K562 (cell line): ENCODE data around the gene PFN3.

Experiments
- JUNB ChIP-seq: fragments of 450-650 bp; formaldehyde crosslinking; conservative IDR thresholded peaks from 2 replicates; pipeline ENCODE4 v1.4.0; 2020; ENCODE audit warnings: mild to moderate bottlenecking
- RAD21 ChIP-seq, 2 experiments: fragments of 250-450 bp in 1 of 2; fragments of 450-650 bp in 1 of 2; sonication (Bioruptor Pico) in 1 of 2; formaldehyde crosslinking in 1 of 2; IDR thresholded peaks in 1 of 2; conservative IDR thresholded peaks in 1 of 2; 2 replicates each; pipeline versions ENCODE4 v1.4.0 to v1.8.0; 2020 to 2022; ENCODE audit warnings: mild to moderate bottlenecking in 2 of 2, moderate library complexity in 1 of 2
- SIN3A ChIP-seq, 2 experiments: fragments of 150-350 bp in 1 of 2; IDR thresholded peaks; 2 replicates each; pipeline ENCODE4 v1.6.1; 2011 to 2016; ENCODE audit warnings: borderline replicate concordance in 2 of 2, low read depth in 2 of 2, low read length in 2 of 2, mild to moderate bottlenecking in 2 of 2, moderate library complexity in 2 of 2; ENCODE audit not compliant: control insufficient read depth in 1 of 2
- SMC3 ChIP-seq: conservative IDR thresholded peaks from 2 replicates; pipeline ENCODE4 v1.6.1; 2011; ENCODE audit warnings: low read depth, low read length, improper control_type of control experiment; ENCODE audit not compliant: insufficient read depth
- SP1 ChIP-seq: sonication (generic); formaldehyde crosslinking; IDR thresholded peaks from 2 replicates; pipeline ENCODE4 v1.8.1; 2022; ENCODE audit warnings: mild to moderate bottlenecking, missing genetic modification reagents
- SRF ChIP-seq, 2 experiments: fragments of 250-450, 450-650 bp in 1 of 2; sonication (Bioruptor Pico) in 1 of 2; sonication (generic) in 1 of 2; formaldehyde crosslinking; IDR thresholded peaks; 2 replicates each; pipeline versions ENCODE4 v1.5.0 to v1.5.1; 2020 to 2022; ENCODE audit warnings: mild to moderate bottlenecking in 1 of 2, missing genetic modification reagents in 1 of 2
- YY1 ChIP-seq, 3 experiments: IDR thresholded peaks; 2 replicates each; pipeline ENCODE4 v1.6.1; 2011; ENCODE audit warnings: low read length in 2 of 3, mild to moderate bottlenecking in 2 of 3, moderate library complexity in 2 of 3, borderline replicate concordance in 1 of 3, control low read depth in 1 of 3, low read depth in 1 of 3; ENCODE audit not compliant: insufficient read depth in 3 of 3, insufficient replicate concordance in 2 of 3, control insufficient read depth in 1 of 3, insufficient read length in 1 of 3; ENCODE audit errors: extremely low read depth in 1 of 3
- ZFP1 ChIP-seq: fragments of 450-650 bp; formaldehyde crosslinking; IDR thresholded peaks from 2 replicates; pipeline ENCODE4 v1.4.0; 2020; ENCODE audit warnings: mild to moderate bottlenecking, mixed read lengths
- ZFX ChIP-seq: sonication (generic); formaldehyde crosslinking; IDR thresholded peaks from 2 replicates; pipeline ENCODE4 v1.8.0; 2022; ENCODE audit warnings: mild to moderate bottlenecking, missing genetic modification reagents, moderate library complexity
- ZKSCAN1 ChIP-seq: fragments of 150-350 bp; IDR thresholded peaks from 2 replicates; pipeline ENCODE4 v1.6.1; 2016; ENCODE audit warnings: low read depth, low read length
- ZNF274 ChIP-seq: IDR thresholded peaks from 2 replicates; pipeline ENCODE4 v1.6.1; 2011; ENCODE audit warnings: low read depth, mild to moderate bottlenecking, low read length, moderate library complexity, borderline replicate concordance
- TF ChIP-seq, protein P1 (sequence below): sonication (generic); formaldehyde crosslinking; IDR thresholded peaks from 2 replicates; pipeline ENCODE4 v1.8.0; 2022; ENCODE audit warnings: mild to moderate bottlenecking, missing genetic modification reagents
- TF ChIP-seq, protein P2 (sequence below): sonication (generic); formaldehyde crosslinking; IDR thresholded peaks from 2 replicates; pipeline ENCODE4 v1.8.1; 2023; ENCODE audit warnings: mild to moderate bottlenecking, missing genetic modification reagents

DNA sequence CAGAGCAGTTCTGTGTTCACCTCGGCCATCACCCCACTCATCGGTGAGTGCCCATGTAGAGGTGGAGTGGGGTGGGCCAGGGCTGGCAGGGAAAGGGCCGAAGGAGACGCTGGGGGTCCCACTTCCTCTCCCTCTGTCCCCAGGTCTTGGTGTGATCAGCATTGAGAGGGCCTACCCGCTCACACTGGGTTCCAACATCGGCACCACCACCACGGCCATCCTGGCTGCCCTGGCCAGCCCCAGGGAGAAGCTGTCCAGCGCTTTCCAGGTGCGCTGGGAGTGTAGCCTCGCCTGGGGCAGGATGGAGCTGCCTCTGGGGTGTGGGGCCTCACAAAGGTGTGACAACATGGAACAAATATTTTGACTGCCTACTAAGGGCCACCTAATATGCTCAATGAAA is 3.7 kb downstream of the PFN3 start:
- TF ChIP-seq JUNB (CRISPR knock-in tag) (no peak), ZNF274 (no peak), RAD21 (CRISPR knock-in tag; conservative IDR thresholded peaks at IDR 0.05 in 1 of 2, IDR thresholded peaks at IDR 0.05 in 1 of 2) (no peak), SMC3 (no peak), ZKSCAN1 (no peak), SP1 (no peak), YY1 (IDR thresholded peaks at IDR 0.05; ENCODE audit: borderline replicate concordance in 1 of 3, control insufficient read depth in 1 of 3, extremely low read depth in 1 of 3, insufficient read depth in 3 of 3, insufficient read length in 1 of 3, insufficient replicate concordance in 2 of 3, low read depth in 1 of 3, low read length in 2 of 3) (no peak), SRF (CRISPR knock-in tag; IDR thresholded peaks at IDR 0.05) (no peak), SIN3A (IDR thresholded peaks at IDR 0.05; ENCODE audit: borderline replicate concordance in 2 of 2, control insufficient read depth in 1 of 2, low read depth in 2 of 2, low read length in 2 of 2) (no peak), ZFX (no peak), ZFP1 (CRISPR knock-in tag) (no peak)
- TF ChIP-seq, protein P1, sequence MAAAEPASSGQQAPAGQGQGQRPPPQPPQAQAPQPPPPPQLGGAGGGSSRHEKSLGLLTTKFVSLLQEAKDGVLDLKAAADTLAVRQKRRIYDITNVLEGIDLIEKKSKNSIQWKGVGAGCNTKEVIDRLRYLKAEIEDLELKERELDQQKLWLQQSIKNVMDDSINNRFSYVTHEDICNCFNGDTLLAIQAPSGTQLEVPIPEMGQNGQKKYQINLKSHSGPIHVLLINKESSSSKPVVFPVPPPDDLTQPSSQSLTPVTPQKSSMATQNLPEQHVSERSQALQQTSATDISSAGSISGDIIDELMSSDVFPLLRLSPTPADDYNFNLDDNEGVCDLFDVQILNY (CRISPR knock-in tag), result no peak
- TF ChIP-seq, protein P2, sequence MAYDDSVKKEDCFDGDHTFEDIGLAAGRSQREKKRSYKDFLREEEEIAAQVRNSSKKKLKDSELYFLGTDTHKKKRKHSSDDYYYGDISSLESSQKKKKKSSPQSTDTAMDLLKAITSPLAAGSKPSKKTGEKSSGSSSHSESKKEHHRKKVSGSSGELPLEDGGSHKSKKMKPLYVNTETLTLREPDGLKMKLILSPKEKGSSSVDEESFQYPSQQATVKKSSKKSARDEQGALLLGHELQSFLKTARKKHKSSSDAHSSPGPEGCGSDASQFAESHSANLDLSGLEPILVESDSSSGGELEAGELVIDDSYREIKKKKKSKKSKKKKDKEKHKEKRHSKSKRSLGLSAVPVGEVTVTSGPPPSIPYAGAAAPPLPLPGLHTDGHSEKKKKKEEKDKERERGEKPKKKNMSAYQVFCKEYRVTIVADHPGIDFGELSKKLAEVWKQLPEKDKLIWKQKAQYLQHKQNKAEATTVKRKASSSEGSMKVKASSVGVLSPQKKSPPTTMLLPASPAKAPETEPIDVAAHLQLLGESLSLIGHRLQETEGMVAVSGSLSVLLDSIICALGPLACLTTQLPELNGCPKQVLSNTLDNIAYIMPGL (CRISPR knock-in tag), result no peak
